RWPE2 (cell line): ENCODE measurements around the gene TSSK3.

ENCODE experiments used
- ATAC-seq: fragments of 200-7000 bp; cut with Tn5 transposase; 3 replicates; pipeline ENCODE4 v1.9.1; 2021; ENCODE audit warnings: low read depth
- DNase-seq: peaks from one replicate; pipeline ENCODE4 v3.0.0-alpha.2; 2020; ENCODE audit warnings: low spot score
- H3K27ac ChIP-seq: fragments of 450-650 bp; 2 replicates; pipeline ENCODE4 v1.5.1; 2017; ENCODE audit warnings: mild to moderate bottlenecking; ENCODE audit not compliant: poor library complexity, severe bottlenecking
- H3K27me3 ChIP-seq: fragments of 250-450 bp; sonication (Bioruptor Pico); 2 replicates; pipeline ENCODE4 v1.5.1; 2021; ENCODE audit warnings: mild to moderate bottlenecking, moderate library complexity; ENCODE audit not compliant: insufficient read depth, poor library complexity, severe bottlenecking
- H3K36me3 ChIP-seq: fragments of 250-450 bp; sonication (Bioruptor Pico); 2 replicates; pipeline ENCODE4 v1.5.1; 2020; ENCODE audit warnings: low read depth, mild to moderate bottlenecking, moderate library complexity
- H3K4me1 ChIP-seq: fragments of 250-450 bp; sonication (Bioruptor Pico); 2 replicates; pipeline ENCODE4 v1.5.1; 2021; ENCODE audit warnings: mild to moderate bottlenecking, moderate library complexity; ENCODE audit not compliant: insufficient read depth, poor library complexity, severe bottlenecking
- H3K4me3 ChIP-seq: fragments of 250-450 bp; sonication (Bioruptor Pico); 2 replicates; pipeline ENCODE4 v1.5.1; 2021; ENCODE audit warnings: mild to moderate bottlenecking, moderate library complexity; ENCODE audit not compliant: severe bottlenecking
- H3K9me3 ChIP-seq: fragments of 250-450 bp; sonication (Bioruptor Pico); 2 replicates; pipeline ENCODE4 v1.5.1; 2021; ENCODE audit warnings: mild to moderate bottlenecking, moderate library complexity; ENCODE audit not compliant: severe bottlenecking
- TF ChIP-seq, protein P1 (sequence below): fragments of 450-650 bp; IDR thresholded peaks from one replicate; pipeline ENCODE4 v1.5.1; 2017; ENCODE audit warnings: mild to moderate bottlenecking, moderate library complexity; ENCODE audit not compliant: poor library complexity, severe bottlenecking

Gene TSSK3

DNA sequence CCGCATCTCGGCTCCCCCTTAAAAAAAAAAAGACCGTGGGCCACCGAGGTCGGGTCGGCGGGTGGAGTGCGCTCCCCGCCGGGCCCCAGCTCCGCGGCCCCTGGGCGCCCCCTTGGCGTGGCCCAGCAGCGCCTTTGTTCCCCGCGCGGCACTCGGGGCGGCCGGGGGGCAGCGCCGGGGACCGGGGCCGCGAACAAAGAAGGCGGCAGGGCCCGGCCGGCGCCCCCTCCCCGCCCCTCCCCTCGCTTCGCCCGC, 26.9 kb upstream of the TSSK3 start:
- peak overlapping the region; percentile 39 for H3K27ac ChIP-seq
- no peak for ATAC-seq

DNA sequence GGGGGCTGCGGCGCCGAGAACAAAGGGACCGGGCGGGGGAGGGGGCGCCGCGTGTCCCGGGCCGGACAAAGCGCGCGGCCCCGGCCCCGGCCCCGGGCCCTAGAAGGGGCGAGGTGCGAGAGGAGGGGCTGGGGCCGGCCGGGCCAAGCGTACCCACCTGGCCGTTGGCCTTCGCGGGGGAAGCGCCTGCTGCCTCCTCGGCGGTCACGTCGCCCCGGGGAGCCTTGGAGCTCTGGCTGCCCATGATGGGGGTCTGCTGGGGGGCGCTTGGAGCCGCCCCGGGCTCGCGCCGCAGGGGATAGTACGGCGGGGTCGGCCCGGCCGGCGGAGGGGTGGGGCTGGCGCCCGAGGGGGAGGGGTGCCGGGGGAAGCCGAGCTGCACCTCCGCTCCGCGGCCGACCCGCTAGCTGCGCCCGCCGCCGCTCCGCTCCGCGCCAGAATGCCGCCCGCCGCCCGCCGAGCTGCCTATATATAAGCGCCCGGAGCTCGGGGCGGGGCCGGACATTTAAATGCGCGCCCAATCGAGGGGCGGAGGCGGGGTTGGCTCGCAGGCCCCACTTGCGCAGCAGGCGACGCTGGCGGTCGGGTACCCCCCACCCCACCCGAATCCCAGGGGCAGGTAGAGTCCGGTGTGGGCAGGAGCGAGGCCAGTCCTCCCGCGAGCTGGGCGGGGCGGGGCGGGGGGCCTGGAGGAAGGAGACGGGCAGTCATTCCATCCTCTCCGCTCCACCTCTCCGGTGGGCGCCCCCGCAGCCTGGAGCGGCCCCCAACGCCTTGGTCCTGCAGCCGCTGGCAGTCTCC, 26.3 kb upstream of the TSSK3 start, which contains the start of gene MARCKSL1:
MARCKSL1 (minus strand) TSS at position 444 of the 801 bp plus-strand sequence; CDS start at position 244, 200 bp downstream.
- H3K4me1 ChIP-seq = peaks cover 5% of the 10 kb centered on the region
- H3K27ac ChIP-seq = peak within 1 kb of the TSS; percentile 39
- DNase-seq (no peak), ATAC-seq (peak; percentile 54)
- H3K36me3 ChIP-seq = peaks cover 8% of the 10 kb centered on the region
- no peaks in the 10 kb centered on the region for H3K27me3 ChIP-seq
- no peaks in the 10 kb centered on the region for H3K9me3 ChIP-seq
- TF ChIP-seq, protein P1, sequence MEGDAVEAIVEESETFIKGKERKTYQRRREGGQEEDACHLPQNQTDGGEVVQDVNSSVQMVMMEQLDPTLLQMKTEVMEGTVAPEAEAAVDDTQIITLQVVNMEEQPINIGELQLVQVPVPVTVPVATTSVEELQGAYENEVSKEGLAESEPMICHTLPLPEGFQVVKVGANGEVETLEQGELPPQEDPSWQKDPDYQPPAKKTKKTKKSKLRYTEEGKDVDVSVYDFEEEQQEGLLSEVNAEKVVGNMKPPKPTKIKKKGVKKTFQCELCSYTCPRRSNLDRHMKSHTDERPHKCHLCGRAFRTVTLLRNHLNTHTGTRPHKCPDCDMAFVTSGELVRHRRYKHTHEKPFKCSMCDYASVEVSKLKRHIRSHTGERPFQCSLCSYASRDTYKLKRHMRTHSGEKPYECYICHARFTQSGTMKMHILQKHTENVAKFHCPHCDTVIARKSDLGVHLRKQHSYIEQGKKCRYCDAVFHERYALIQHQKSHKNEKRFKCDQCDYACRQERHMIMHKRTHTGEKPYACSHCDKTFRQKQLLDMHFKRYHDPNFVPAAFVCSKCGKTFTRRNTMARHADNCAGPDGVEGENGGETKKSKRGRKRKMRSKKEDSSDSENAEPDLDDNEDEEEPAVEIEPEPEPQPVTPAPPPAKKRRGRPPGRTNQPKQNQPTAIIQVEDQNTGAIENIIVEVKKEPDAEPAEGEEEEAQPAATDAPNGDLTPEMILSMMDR = no peak
- peak within 1 kb of the TSS; percentile 75 for H3K4me3 ChIP-seq

More for the DNA sequence above, 26.9 kb upstream of the TSSK3 start:
- Histone ChIP-seq H3K27me3 (no peaks in the 10 kb centered on the region), H3K4me3 (peak overlapping the region; percentile 75), H3K36me3 (peaks cover 8% of the 10 kb centered on the region), H3K9me3 (no peaks in the 10 kb centered on the region), H3K4me1 (peaks cover 5% of the 10 kb centered on the region)
- TF ChIP-seq, protein P1 = peak; percentile 64
- DNase-seq = no peak

DNA sequence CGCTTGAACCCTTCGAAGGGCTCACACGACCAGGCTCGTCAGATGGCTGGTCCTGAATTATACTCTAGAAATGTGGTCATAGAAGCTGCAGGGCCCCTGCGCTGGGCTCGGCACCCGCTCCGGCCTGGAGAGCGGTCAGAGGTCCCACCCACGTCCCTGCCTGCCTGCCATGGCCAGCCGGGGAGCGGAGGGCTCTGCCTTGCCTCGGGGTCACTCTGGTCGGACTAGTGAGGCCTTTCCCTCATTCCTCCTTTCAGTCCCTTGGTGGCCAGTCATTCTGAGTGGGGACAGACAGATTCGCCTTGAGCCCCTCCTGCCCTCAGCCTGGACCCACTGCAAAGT, 25.8 kb upstream of the TSSK3 start:
- DNase-seq (no peak), ATAC-seq (no peak)
- Histone ChIP-seq H3K9me3 (no peaks in the 10 kb centered on the region), H3K4me3 (no peak overlapping the region), H3K27me3 (no peaks in the 10 kb centered on the region), H3K4me1 (peaks cover 5% of the 10 kb centered on the region), H3K27ac (no peak overlapping the region), H3K36me3 (peaks cover 8% of the 10 kb centered on the region)
- TF ChIP-seq, protein P1 = no peak

GRCh38 chr1:32336963-32337675, 25.2 kb upstream of the TSSK3 start:
- H3K27me3 ChIP-seq = no peaks in the 10 kb centered on the region
- no peaks in the 10 kb centered on the region for H3K9me3 ChIP-seq
- peaks cover 8% of the 10 kb centered on the region for H3K36me3 ChIP-seq
- DNase-seq (no peak), ATAC-seq (no peak)
- H3K4me1 ChIP-seq = peaks cover 5% of the 10 kb centered on the region
- TF ChIP-seq, protein P1 = no peak
- H3K4me3 ChIP-seq = no peak overlapping the region
- H3K27ac ChIP-seq = no peak overlapping the region
